K562 (cell line): Measurements from ENCODE around the gene ILF2. TPM values are rescaled to one million over a fixed set of nuclear protein-coding genes. Genes with fewer than 3 reads are reported as not detected.
"Not testable (repeated sequence)": the region's sequence is repeated elsewhere in the genome, so short reads cannot be mapped to it uniquely, and the experiment has no call there.

Experiments used
- CTCF ChIP-seq, 3 experiments: IDR thresholded peaks in 2 of 3; conservative IDR thresholded peaks in 1 of 3; 2 replicates each; pipeline ENCODE4 v1.5.1; 2011 to 2012; ENCODE audit warnings: low read length in 3 of 3, mild to moderate bottlenecking in 3 of 3, control low read depth in 2 of 3, improper control_type of control experiment in 1 of 3, inconsistent platforms in 1 of 3, low read depth in 1 of 3, mixed read lengths in 1 of 3, moderate library complexity in 1 of 3; ENCODE audit not compliant: insufficient read depth in 2 of 3
- FOXK2 ChIP-seq, 2 experiments: fragments of 450-650 bp; IDR thresholded peaks in 1 of 2; conservative IDR thresholded peaks in 1 of 2; 2 replicates each; pipeline ENCODE4 v1.6.1; 2016; ENCODE audit warnings: low read depth in 2 of 2, mild to moderate bottlenecking in 1 of 2
- GTF2A2 ChIP-seq: IDR thresholded peaks from 2 replicates; pipeline ENCODE4 v1.6.1; 2016; ENCODE audit warnings: mild to moderate bottlenecking, missing genetic modification characterization, missing compliant biosample characterization
- ID3 ChIP-seq, 2 experiments: fragments of 250-450 bp in 1 of 2; fragments of 450-650 bp in 1 of 2; sonication (Bioruptor Pico) in 1 of 2; IDR thresholded peaks; 2 replicates each; pipeline versions ENCODE4 v1.6.1 to v1.8.0; 2016 to 2021; ENCODE audit warnings: mild to moderate bottlenecking in 2 of 2, moderate library complexity in 2 of 2, missing compliant biosample characterization in 1 of 2, missing genetic modification characterization in 1 of 2
- NR2C2 ChIP-seq, 2 experiments: fragments of 200-800 bp in 1 of 2; sonication (Bioruptor generic) in 1 of 2; sonication (generic) in 1 of 2; formaldehyde crosslinking in 1 of 2; IDR thresholded peaks; 2 replicates each; pipeline versions ENCODE4 v1.6.1 to v1.8.0; 2016 to 2022; ENCODE audit warnings: mild to moderate bottlenecking in 1 of 2, missing compliant biosample characterization in 1 of 2, missing genetic modification characterization in 1 of 2, missing genetic modification reagents in 1 of 2
- RAD21 ChIP-seq, 2 experiments: fragments of 250-450 bp in 1 of 2; fragments of 450-650 bp in 1 of 2; sonication (Bioruptor Pico) in 1 of 2; formaldehyde crosslinking in 1 of 2; IDR thresholded peaks in 1 of 2; conservative IDR thresholded peaks in 1 of 2; 2 replicates each; pipeline versions ENCODE4 v1.4.0 to v1.8.0; 2020 to 2022; ENCODE audit warnings: mild to moderate bottlenecking in 2 of 2, moderate library complexity in 1 of 2
- RB1 ChIP-seq: fragments of 450-650 bp; IDR thresholded peaks from 2 replicates; pipeline ENCODE4 v1.6.1; 2017; ENCODE audit warnings: low read depth, mild to moderate bottlenecking
- REST ChIP-seq, 2 experiments: fragments of 450-650 bp; formaldehyde crosslinking in 1 of 2; IDR thresholded peaks; 2 replicates each; pipeline versions ENCODE4 v1.4.0 to v1.6.1; 2014 to 2020; ENCODE audit warnings: mild to moderate bottlenecking in 2 of 2, borderline replicate concordance in 1 of 2, low read depth in 1 of 2
- RFX5 ChIP-seq: IDR thresholded peaks from 2 replicates; pipeline ENCODE4 v1.6.1; 2011; ENCODE audit warnings: low read depth, mild to moderate bottlenecking, improper control_type of control experiment, low read length
- SUPT5H ChIP-seq: fragments of 450-650 bp; IDR thresholded peaks from 2 replicates; pipeline ENCODE4 v1.6.1; 2016
- YY1 ChIP-seq, 3 experiments: IDR thresholded peaks; 2 replicates each; pipeline ENCODE4 v1.6.1; 2011; ENCODE audit warnings: low read length in 2 of 3, mild to moderate bottlenecking in 2 of 3, moderate library complexity in 2 of 3, borderline replicate concordance in 1 of 3, control low read depth in 1 of 3, low read depth in 1 of 3; ENCODE audit not compliant: insufficient read depth in 3 of 3, insufficient replicate concordance in 2 of 3, control insufficient read depth in 1 of 3, insufficient read length in 1 of 3; ENCODE audit errors: extremely low read depth in 1 of 3
- ZFX ChIP-seq: sonication (generic); formaldehyde crosslinking; IDR thresholded peaks from 2 replicates; pipeline ENCODE4 v1.8.0; 2022; ENCODE audit warnings: mild to moderate bottlenecking, missing genetic modification reagents, moderate library complexity
- ZSCAN29 ChIP-seq: fragments of 450-650 bp; IDR thresholded peaks from 2 replicates; pipeline ENCODE4 v1.6.1; 2017
- polyA plus RNA-seq, 8 experiments: library from polyadenylated mRNA; depleted of rRNA in 4 of 8; stranded (reverse) in 5 of 8; unstranded in 3 of 8; fragments of >200 nt; fragmentation: Nextera tagmentation in 2 of 8; fragmentation: Illumina TruSeq in 1 of 8; extraction: Ambion mirVana in 2 of 8; extraction: Trizol in 1 of 8; gene quantifications; 2 replicates each; pipeline versions ENCODE4 v1.2.1 to v1.2.3, GENCODE V29; 2011 to 2014; ENCODE audit warnings: inconsistent platforms in 1 of 8, missing spikeins in 1 of 8
- total RNA-seq, 7 experiments: library from RNA; depleted of rRNA in 6 of 7; stranded (reverse); fragments of >200 nt in 6 of 7; fragmentation: Illumina TruSeq in 2 of 7; extraction: Trizol in 2 of 7; gene quantifications; 2 replicates each; pipeline versions ENCODE4 v1.2.1 to v1.2.3, GENCODE V29; 2011 to 2021; ENCODE audit warnings: low replicate concordance in 1 of 7

Gene ILF2
- total and polyA plus RNA-seq, 9 of the 15 experiments (the other 6 are each of a cell fraction or from before 2014, with no cell fraction given) = 282 to 726 (median 474) TPM

GRCh38 chr1:153671628-153672353 lies 998 bp upstream of the ILF2 start (continued):
- TF ChIP-seq REST (IDR thresholded peaks at IDR 0.05; ENCODE audit: borderline replicate concordance) (peak; percentile 9; the same call in 1 of the 2 replicates), RB1 (0 out of 2 replicates have a peak, but pooled peaks have one; percentile 16), RFX5 (0 out of 2 replicates have a peak, but pooled peaks have one; percentile 3), NR2C2 (tag; IDR thresholded peaks at IDR 0.05) (0 out of 2 replicates have a peak, but pooled peaks have one; percentile 6), GTF2A2 (0 out of 2 replicates have a peak, but pooled peaks have one; percentile 17), RAD21 (CRISPR knock-in tag; conservative IDR thresholded peaks at IDR 0.05 in 1 of 2, IDR thresholded peaks at IDR 0.05 in 1 of 2) (peak in 1 of 2 experiments; percentile 21; a peak in 1 of 4 replicates), CTCF (IDR thresholded peaks at IDR 0.05 in 2 of 3, conservative IDR thresholded peaks at IDR 0.05 in 1 of 3; ENCODE audit: insufficient read depth in 2 of 3, low read depth in 1 of 3, low read length in 3 of 3) (peak in 2 of 3 experiments; percentile 12 to 32; a peak in 2 of 6 replicates), FOXK2 (conservative IDR thresholded peaks at IDR 0.05 in 1 of 2, IDR thresholded peaks at IDR 0.05 in 1 of 2; ENCODE audit: low read depth in 2 of 2) (peak in 1 of 2 experiments; percentile 34; a peak in 1 of 4 replicates), ZFX (CRISPR knock-in tag) (peak; percentile 35; the same call in 1 of the 2 replicates), SUPT5H (peak; percentile 35; the same call in 1 of the 2 replicates), ZSCAN29 (peak; percentile 5; the same call in 1 of the 2 replicates), YY1 (IDR thresholded peaks at IDR 0.05; ENCODE audit: borderline replicate concordance in 1 of 3, control insufficient read depth in 1 of 3, extremely low read depth in 1 of 3, insufficient read depth in 3 of 3, insufficient read length in 1 of 3, insufficient replicate concordance in 2 of 3, low read depth in 1 of 3, low read length in 2 of 3) (peak in 2 of 3 experiments; percentile 25 to 42), ID3 (tag; IDR thresholded peaks at IDR 0.05) (0 out of 2 replicates have a peak, but pooled peaks have one; percentile 1)
- TF ChIP-seq REST (CRISPR knock-in tag; IDR thresholded peaks at IDR 0.05; ENCODE audit: low read depth); NR2C2 (CRISPR knock-in tag; IDR thresholded peaks at IDR 0.05); ID3 (CRISPR knock-in tag; IDR thresholded peaks at IDR 0.05): not testable (repeated sequence)
